Ovary (tissue), 9 donors: Measurements from ENCODE around the gene BIN1. TPM values are rescaled to one million over a fixed set of nuclear protein-coding genes. Genes with fewer than 3 reads are reported as not detected.
A peak's percentile ranks its signal among the peaks of the same experiment; 100 is the strongest.

ENCODE experiments used
- DNase-seq, 5 donors: peaks; one replicate each; pipeline ENCODE4 v3.0.0-alpha.2; 2019 to 2020
- H3K27ac ChIP-seq, 2 donors: fragments of 200-600 bp; one replicate each; pipeline versions ENCODE4 v1.5.1 to v1.8.0; 2019 to 2022
- H3K27me3 ChIP-seq: fragments of 200-600 bp; one replicate; pipeline ENCODE4 v1.8.0; 2022
- H3K36me3 ChIP-seq: fragments of 200-600 bp; sonication (generic); one replicate; pipeline ENCODE4 v1.5.1; 2019
- H3K4me1 ChIP-seq: one replicate; pipeline ENCODE4 v1.8.1; 2013; ENCODE audit warnings: mild to moderate bottlenecking, moderate library complexity; ENCODE audit not compliant: insufficient read depth
- H3K4me3 ChIP-seq: fragments of 200-600 bp; sonication (generic); one replicate; pipeline ENCODE4 v1.5.1; 2017
- H3K9me3 ChIP-seq, 2 donors: fragments of 200-600 bp in 1 of 2; sonication (generic) in 1 of 2; one replicate each; pipeline versions ENCODE4 v1.5.1 to v1.8.1; 2013 to 2019; ENCODE audit warnings: mild to moderate bottlenecking in 1 of 2, moderate library complexity in 1 of 2
- EP300 ChIP-seq: sonication (generic); formaldehyde crosslinking; IDR thresholded peaks from one replicate; pipeline ENCODE4 v1.6.1; 2017; ENCODE audit warnings: antibody characterized with exemption
- POLR2A ChIP-seq: fragments of 450-650 bp; IDR thresholded peaks from one replicate; pipeline ENCODE4 v1.6.1; 2017; ENCODE audit warnings: antibody characterized with exemption, mild to moderate bottlenecking, moderate library complexity
- WGBS, 3 donors: extraction: QIAGEN DNeasy Blood & Tissue Kit in 1 of 3; methylation state at CpG; one replicate each; pipeline versions ENCODE4 v1.1.5 to v1.1.7; 2013 to 2017; 5-methylcytosine and 5-hydroxymethylcytosine counted together
- intact Hi-C, 4 donors: fragments of 100-400 bp; cut with DNase I; formaldehyde crosslinking; loops; one replicate each; pipeline versions ENCODE4 v1.11.0 to v1.15.1; 2022 to 2023
- polyA plus RNA-seq, 2 donors: library from polyadenylated mRNA; stranded (reverse); fragments of 200-250 nt in 1 of 2; fragments of 350-450 nt in 1 of 2; fragmentation: Illumina TruSeq in 1 of 2; extraction: RNeasy Lipid Tissue Mini Kit (QIAGEN cat#74804) in 1 of 2; gene quantifications; one replicate each; pipeline ENCODE4 v1.2.3, GENCODE V29; 2013 to 2014
- total RNA-seq, 7 donors: library from RNA; depleted of rRNA in 2 of 7; stranded (reverse); fragments of >200 nt in 2 of 7; fragmentation: NEBNext Ultra II Directional in 3 of 7; extraction: Animal tissue kit (Norgen Biotek cat#: 25700) in 3 of 7; gene quantifications; one replicate each; pipeline versions ENCODE4 v1.1.0 to v1.2.4, GENCODE V29; 2016 to 2023
- TF ChIP-seq, protein P1 (sequence below), 3 donors: fragments of 450-650 bp in 2 of 3; fragments of 200-600 bp in 1 of 3; IDR thresholded peaks; one replicate each; pipeline versions ENCODE4 v1.5.1 to v1.8.0; 2016 to 2022; ENCODE audit warnings: antibody characterized with exemption in 3 of 3, mild to moderate bottlenecking in 1 of 3
- donor health status: DM: no; HTN: no; CAD: no; lungs with moderate emphysema.
- donor health status: DM: no; HTN: no; CAD: no.
- donor health status: Bipolar disorder and iron deficiency.
- donor health status: DM: yes; HTN: yes; CAD: no.
- donor health status: DM: no; HTN: no; CAD: no.
- donor health status: DM: yes; HTN: yes; CAD: no.

The BIN1 gene
- total and polyA plus RNA-seq, 9 donors: 16.7 to 77.3 (median 54.0) TPM

DNA sequence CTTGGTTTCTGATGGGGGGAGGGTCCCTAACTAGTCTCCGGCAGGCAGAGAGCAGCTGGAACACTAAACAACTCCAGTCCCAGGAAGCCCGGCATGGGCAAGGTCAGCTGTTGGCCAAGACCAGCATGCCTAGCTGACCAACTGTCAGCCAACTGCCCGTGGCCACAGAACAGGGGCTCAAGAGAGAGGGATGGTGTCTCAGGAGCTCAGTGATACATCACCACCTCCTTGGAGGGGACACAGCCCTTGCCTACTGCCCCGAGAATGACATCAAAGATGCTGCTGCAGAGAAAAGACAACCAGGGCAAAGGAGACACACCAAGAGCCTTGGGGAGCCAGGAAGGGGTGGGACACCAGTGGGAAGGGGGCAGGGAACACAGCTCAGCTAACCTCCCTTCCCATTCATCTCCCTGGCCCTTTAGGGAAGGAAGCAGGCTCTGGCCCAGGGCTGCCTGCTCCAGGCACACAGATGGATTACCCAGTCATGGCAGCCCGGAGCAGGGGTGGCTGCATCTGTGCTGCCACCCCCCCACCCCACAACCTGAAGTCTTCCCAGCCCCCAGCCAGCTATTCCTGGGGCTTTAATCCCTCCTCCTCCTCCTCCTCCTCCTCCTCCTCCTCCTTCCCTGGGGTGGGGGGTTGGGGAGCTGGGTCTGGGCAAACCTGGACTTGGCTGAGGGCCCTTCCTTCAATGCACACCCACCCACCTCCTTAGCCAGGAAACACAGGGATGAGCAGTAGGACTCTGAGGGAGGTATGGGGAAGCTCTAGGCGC is 1.9 kb downstream of the BIN1 start:
- H3K4me3 ChIP-seq: peak overlapping the region; percentile 51
- peak in 3 of 5 donors; percentile 31 to 41 (median 38) for DNase-seq
- no peaks in the 10 kb centered on the region for H3K36me3 ChIP-seq
- peaks cover 8% of the 10 kb centered on the region for H3K4me1 ChIP-seq
- no peaks in the 10 kb centered on the region for H3K9me3 ChIP-seq
- peak overlapping the region; percentile 22 to 84 for H3K27ac ChIP-seq
- H3K27me3 ChIP-seq: no peaks in the 10 kb centered on the region
- intact Hi-C loops: loop anchor here in 1 of 4 donors (5.0 kb wide), 1 partner anchor 38 kb away; no protein-coding TSS in a partner anchor
- no peak for TF ChIP-seq EP300
- TF ChIP-seq POLR2A: no peak
- TF ChIP-seq, protein P1, sequence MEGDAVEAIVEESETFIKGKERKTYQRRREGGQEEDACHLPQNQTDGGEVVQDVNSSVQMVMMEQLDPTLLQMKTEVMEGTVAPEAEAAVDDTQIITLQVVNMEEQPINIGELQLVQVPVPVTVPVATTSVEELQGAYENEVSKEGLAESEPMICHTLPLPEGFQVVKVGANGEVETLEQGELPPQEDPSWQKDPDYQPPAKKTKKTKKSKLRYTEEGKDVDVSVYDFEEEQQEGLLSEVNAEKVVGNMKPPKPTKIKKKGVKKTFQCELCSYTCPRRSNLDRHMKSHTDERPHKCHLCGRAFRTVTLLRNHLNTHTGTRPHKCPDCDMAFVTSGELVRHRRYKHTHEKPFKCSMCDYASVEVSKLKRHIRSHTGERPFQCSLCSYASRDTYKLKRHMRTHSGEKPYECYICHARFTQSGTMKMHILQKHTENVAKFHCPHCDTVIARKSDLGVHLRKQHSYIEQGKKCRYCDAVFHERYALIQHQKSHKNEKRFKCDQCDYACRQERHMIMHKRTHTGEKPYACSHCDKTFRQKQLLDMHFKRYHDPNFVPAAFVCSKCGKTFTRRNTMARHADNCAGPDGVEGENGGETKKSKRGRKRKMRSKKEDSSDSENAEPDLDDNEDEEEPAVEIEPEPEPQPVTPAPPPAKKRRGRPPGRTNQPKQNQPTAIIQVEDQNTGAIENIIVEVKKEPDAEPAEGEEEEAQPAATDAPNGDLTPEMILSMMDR (IDR thresholded peaks at IDR 0.05): no peak
- WGBS, 3 donors: 27 to 35% (median 32%) methylated on average over 5 to 6 of the region's 6 CpGs

DNA sequence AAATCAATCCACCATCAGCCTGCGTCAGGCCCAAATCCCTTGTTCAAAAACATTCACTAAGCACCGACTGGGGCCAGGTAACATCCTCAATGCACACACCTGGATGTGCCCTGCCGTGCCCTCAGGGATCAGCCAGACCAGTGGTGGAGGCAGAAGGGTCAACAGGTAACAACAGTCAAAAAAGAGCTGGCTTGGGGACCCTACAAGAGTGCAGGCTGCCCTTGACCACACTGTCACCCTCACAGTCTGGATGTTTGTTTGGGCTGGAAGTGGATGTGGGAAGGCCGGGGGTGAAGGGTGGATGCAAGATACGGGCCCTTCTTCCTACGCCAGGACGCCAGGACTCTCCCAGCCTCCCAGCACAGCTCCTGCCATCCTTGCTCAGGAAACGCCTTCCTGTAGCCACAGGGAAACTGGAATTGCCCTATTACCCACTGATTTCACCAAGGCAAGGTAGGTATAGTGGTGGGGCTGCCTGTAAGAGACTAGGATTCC is 2.7 kb downstream of the BIN1 start:
- 58 to 65% (median 65%) methylated on average over 8 of the region's 8 CpGs for WGBS, 3 donors
- Histone ChIP-seq H3K36me3 (no peaks in the 10 kb centered on the region), H3K9me3 (no peaks in the 10 kb centered on the region), H3K27me3 (no peaks in the 10 kb centered on the region), H3K4me1 (peaks cover 8% of the 10 kb centered on the region), H3K4me3 (no peak overlapping the region), H3K27ac (no peak overlapping the region)
- TF ChIP-seq, protein P1 (IDR thresholded peaks at IDR 0.05): no peak
- TF ChIP-seq EP300 (no peak), POLR2A (no peak)
- DNase-seq: peak in 2 of 5 donors; percentile 10 to 23
- intact Hi-C loops: no loop called here

DNA sequence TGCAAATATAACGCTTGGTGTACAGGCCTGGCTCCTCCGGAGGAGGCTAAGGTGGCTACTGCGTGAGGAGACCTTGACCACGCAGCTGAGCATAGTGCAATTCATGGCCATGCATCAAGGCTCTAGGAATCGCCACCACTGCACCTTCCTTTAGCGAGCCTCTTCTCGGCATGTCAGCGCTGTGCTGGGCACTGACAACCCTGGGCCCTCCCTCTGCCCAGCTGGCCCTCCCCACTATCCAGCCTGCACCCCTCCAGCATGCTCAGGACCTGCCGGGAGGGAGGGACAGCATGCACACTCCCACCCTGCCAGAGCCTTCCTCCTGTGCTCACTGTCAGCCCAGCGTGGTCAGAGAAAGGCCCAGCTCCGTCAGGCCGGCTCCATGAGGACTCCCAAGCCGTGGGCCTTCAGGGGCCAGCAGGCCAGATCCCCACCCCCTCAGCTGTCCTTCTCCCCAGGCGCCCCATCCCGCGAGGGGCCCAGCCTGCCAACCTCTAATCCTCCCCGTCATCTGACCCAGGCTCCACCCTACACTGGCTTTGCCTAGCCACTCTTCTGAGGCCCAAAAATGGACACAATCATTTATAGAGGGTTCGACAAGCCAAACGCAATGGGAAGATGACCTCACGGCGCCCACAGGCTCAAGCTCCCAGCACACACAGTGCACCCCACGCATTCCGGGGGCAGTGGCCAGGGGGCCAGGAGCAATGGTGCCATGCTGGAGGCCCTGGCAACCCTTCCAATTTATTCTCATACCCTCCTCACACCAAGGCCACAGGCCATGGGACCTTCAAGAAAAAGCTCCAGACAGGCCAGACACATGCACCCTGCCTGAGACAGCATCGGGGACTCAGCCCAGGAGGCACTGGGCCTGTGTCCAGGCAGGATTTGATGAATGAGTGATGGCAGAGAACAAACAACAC is 3.5 kb downstream of the BIN1 start:
- Histone ChIP-seq H3K4me3 (no peak overlapping the region), H3K36me3 (no peaks in the 10 kb centered on the region), H3K4me1 (peaks cover 8% of the 10 kb centered on the region), H3K27ac (no peak overlapping the region), H3K9me3 (no peaks in the 10 kb centered on the region), H3K27me3 (no peaks in the 10 kb centered on the region)
- TF ChIP-seq POLR2A (no peak), EP300 (no peak)
- TF ChIP-seq, protein P1 (IDR thresholded peaks at IDR 0.05): no peak
- 78 to 85% (median 85%) methylated on average over 23 to 24 of the region's 24 CpGs for WGBS, 3 donors
- DNase-seq: peak in 1 of 5 donors; percentile 17
- intact Hi-C loops: no loop called here

DNA sequence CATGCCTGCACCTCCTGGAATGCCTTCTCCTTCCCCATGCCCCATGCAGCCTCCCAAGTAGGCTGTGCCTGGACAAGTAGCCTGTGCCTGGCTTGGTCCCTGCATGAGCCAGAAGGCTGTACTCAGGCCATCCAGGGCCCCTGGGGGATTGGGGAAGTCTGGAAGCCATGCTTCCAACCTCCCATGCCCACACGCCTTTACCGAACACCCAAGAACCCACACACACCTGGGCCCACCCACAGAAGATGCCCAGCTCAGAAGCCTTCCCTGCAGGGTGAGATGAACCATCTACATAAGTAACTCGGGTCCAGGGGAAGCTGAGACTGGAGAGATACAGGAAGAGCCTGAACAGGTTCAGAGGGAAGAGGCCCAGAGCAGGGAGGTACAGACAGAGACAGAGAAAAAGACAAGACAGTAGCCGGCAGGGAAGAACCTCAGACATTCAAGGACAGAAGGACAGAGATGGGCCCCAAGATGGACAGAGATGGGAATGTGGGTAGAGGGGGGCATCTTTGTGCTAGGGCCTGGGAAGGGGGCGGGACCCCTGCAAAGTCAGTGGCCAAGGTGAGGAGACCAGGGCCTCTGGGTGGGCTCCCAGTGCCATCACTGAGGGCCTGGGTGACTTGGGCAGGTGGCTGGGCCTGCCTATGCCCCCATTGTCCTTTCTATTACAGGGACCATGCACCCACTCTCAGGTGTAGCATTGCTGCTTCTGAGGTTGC is 4.3 kb downstream of the BIN1 start:
- Histone ChIP-seq H3K4me3 (no peak overlapping the region), H3K36me3 (no peaks in the 10 kb centered on the region), H3K4me1 (peaks cover 8% of the 10 kb centered on the region), H3K27ac (no peak overlapping the region), H3K9me3 (no peaks in the 10 kb centered on the region), H3K27me3 (no peaks in the 10 kb centered on the region)
- no peak for DNase-seq
- TF ChIP-seq, protein P1 (IDR thresholded peaks at IDR 0.05): no peak
- TF ChIP-seq EP300 (no peak), POLR2A (no peak)
- WGBS, 3 donors: 87 to 91% (median 90%) methylated on average over 5 of the region's 5 CpGs
- intact Hi-C loops: no loop called here
